GM18867 (cell line): ENCODE data around the gene RPP38.

Source experiments
- ATAC-seq: cut with Tn5 transposase; IDR thresholded peaks from one replicate; pipeline ENCODE4 v1.9.1; 2021; ENCODE audit warnings: mild to moderate bottlenecking, moderate library complexity; ENCODE audit not compliant: unreplicated experiment

RPP38 gene

DNA sequence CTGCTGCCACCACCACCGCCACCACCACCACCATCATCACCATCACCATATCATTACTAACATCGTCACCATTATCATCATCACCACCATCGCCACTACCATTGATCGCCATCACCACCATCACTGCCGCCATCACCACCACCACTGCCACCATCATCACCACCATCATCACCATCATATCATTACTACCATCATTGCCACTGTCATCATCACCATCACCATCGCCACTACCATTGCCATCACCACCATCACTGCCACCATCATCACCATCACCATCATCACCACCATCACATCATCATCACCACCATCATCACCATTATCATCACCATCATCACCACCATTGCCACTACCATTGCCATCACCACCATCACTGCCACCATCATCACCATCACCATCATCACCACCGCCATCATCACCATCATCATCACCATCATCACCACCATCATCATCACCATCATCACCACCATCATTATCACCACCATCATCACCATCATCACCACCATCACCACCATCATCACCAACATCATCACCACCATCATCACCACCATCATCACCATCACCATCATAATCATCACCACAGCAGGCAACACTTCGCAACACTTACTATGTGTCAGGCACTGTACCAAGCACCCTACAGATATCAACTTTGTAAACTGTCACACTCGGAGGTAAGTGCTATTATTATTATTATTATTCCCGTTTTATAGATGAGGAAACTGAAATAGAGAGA lies 52.1 kb downstream of the RPP38 start:
- no peak for ATAC-seq

DNA sequence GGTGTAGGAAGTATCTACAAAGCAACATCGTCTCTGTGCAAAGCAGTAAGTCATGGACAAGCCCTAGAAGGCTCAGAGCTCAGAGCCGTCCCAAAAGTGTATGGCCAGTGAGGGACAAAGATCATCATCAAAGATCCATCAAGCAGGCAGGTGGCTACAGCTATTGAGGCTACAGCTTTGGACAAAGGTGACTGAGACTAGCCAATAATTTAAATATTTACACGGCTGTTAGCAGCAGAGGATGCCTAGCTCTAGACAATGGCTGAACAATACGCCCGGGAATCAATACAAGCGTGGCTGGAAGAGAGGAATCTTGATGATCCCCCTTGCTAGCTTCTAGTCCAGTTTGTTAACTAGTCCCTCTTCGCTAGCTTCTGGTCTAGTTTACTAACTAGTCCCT lies 53.4 kb downstream of the RPP38 start:
- ATAC-seq = no peak

DNA sequence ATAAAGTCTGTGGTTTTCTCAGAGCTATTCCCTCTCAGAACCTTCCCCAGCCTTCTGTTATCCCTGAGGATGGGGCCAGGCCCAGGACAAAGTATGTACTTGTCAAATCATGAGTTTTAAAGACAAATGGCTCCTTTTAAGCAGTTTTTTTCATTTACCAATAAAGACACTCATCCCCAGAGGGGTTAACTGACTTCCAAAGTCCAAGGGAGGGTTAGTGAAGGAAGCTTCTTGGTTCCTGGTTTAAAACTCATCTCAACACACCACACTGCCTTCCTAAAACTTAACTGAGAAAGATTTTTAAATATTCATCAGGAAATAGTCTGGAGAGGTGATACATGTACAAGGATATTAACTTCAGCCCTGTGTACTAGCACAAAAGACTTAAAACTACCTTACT lies 55.4 kb downstream of the RPP38 start:
- no peak for ATAC-seq
